Measurements from ENCODE around the gene PTN.

Gene PTN

GRCh38 chr7:137328373-137329120 is 15.0 kb downstream of the PTN start:
- Histone ChIP-seq H3K27ac (no peak overlapping the region), H3K4me3 (no peak overlapping the region)

GRCh38 chr7:137325927-137326326 is 17.6 kb downstream of the PTN start:
- H3K4me3 ChIP-seq = no peak overlapping the region
- H3K27ac ChIP-seq = no peak overlapping the region

GRCh38 chr7:137324796-137325696 is 18.5 kb downstream of the PTN start:
- H3K4me3 ChIP-seq = no peak overlapping the region
- H3K27ac ChIP-seq = no peak overlapping the region

GRCh38 chr7:137316648-137317353 is 26.7 kb downstream of the PTN start:
- H3K27ac ChIP-seq = no peak overlapping the region
- no peak overlapping the region for H3K4me3 ChIP-seq

- no peak overlapping the region for H3K27ac ChIP-seq
- no peak overlapping the region for H3K4me3 ChIP-seq
These were observed 30.3 kb downstream of the PTN start for GRCh38 chr7:137313201-137313600.

- Histone ChIP-seq H3K27ac (no peak overlapping the region), H3K4me3 (no peak overlapping the region)
These were observed 36.8 kb downstream of the PTN start for GRCh38 chr7:137306748-137307147.

- no peak overlapping the region for H3K4me3 ChIP-seq
- H3K27ac ChIP-seq = no peak overlapping the region
These were observed 37.5 kb downstream of the PTN start for GRCh38 chr7:137305901-137306621.

GRCh38 chr7:137304624-137305235 is 38.8 kb downstream of the PTN start:
- no peak overlapping the region for H3K27ac ChIP-seq
- H3K4me3 ChIP-seq = no peak overlapping the region

GRCh38 chr7:137304165-137304564 is 39.4 kb downstream of the PTN start:
- Histone ChIP-seq H3K27ac (no peak overlapping the region), H3K4me3 (no peak overlapping the region)

GRCh38 chr7:137302081-137302480 is 41.5 kb downstream of the PTN start:
- no peak overlapping the region for H3K4me3 ChIP-seq
- H3K27ac ChIP-seq = no peak overlapping the region

- H3K27ac ChIP-seq = no peak overlapping the region
- no peak overlapping the region for H3K4me3 ChIP-seq
These were observed 45.1 kb downstream of the PTN start for GRCh38 chr7:137298464-137298794.

- H3K27ac ChIP-seq = no peak overlapping the region
These were observed 45.7 kb downstream of the PTN start for GRCh38 chr7:137297551-137298463.

GRCh38 chr7:137296576-137296975 is 47.0 kb downstream of the PTN start:
- H3K27ac ChIP-seq = no peak overlapping the region
- no peak overlapping the region for H3K4me3 ChIP-seq

More at GRCh38 chr7:137297551-137298463, 45.7 kb downstream of the PTN start:
- H3K4me3 ChIP-seq = no peak overlapping the region

GRCh38 chr7:137295739-137296324 is 47.7 kb downstream of the PTN start:
- Histone ChIP-seq H3K4me3 (no peak overlapping the region), H3K27ac (no peak overlapping the region)

GRCh38 chr7:137289101-137289500 is 54.4 kb downstream of the PTN start:
- H3K27ac ChIP-seq = no peak overlapping the region
- H3K4me3 ChIP-seq = no peak overlapping the region

GRCh38 chr7:137287651-137288258 is 55.8 kb downstream of the PTN start:
- H3K4me3 ChIP-seq = no peak overlapping the region
- H3K27ac ChIP-seq = no peak overlapping the region

GRCh38 chr7:137283153-137283552 is 60.4 kb downstream of the PTN start:
- H3K27ac ChIP-seq = no peak overlapping the region
- H3K4me3 ChIP-seq = no peak overlapping the region

- no peak overlapping the region for H3K4me3 ChIP-seq
- H3K27ac ChIP-seq = no peak overlapping the region
These were observed 61.5 kb downstream of the PTN start for GRCh38 chr7:137282043-137282442.

Data from skin epidermis (tissue), 12 donors.